GM19240 (cell line): ENCODE results near the gene BAD.
"Not testable (repeated sequence)": the region's sequence is repeated elsewhere in the genome, so short reads cannot be mapped to it uniquely, and the experiment has no call there.

ENCODE experiments used
- DNase-seq: peaks from one replicate; pipeline ENCODE4 v3.0.0; 2011; ENCODE audit warnings: low spot score; ENCODE audit not compliant: insufficient read length

BAD gene

DNA sequence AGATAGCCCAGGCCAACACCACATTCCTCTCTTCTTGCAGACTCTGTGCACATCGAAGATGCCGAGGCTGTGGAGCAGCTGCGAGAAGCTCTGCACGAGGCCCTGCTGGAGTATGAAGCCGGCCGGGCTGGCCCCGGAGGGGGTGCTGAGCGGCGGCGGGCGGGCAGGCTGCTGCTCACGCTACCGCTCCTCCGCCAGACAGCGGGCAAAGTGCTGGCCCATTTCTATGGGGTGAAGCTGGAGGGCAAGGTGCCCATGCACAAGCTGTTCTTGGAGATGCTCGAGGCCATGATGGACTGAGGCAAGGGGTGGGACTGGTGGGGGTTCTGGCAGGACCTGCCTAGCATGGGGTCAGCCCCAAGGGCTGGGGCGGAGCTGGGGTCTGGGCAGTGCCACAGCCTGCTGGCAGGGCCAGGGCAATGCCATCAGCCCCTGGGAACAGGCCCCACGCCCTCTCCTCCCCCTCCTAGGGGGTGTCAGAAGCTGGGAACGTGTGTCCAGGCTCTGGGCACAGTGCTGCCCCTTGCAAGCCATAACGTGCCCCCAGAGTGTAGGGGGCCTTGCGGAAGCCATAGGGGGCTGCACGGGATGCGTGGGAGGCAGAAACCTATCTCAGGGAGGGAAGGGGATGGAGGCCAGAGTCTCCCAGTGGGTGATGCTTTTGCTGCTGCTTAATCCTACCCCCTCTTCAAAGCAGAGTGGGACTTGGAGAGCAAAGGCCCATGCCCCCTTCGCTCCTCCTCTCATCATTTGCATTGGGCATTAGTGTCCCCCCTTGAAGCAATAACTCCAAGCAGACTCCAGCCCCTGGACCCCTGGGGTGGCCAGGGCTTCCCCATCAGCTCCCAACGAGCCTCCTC lies 31.4 kb upstream of the BAD start:
- DNase-seq: not testable (repeated sequence)

DNA sequence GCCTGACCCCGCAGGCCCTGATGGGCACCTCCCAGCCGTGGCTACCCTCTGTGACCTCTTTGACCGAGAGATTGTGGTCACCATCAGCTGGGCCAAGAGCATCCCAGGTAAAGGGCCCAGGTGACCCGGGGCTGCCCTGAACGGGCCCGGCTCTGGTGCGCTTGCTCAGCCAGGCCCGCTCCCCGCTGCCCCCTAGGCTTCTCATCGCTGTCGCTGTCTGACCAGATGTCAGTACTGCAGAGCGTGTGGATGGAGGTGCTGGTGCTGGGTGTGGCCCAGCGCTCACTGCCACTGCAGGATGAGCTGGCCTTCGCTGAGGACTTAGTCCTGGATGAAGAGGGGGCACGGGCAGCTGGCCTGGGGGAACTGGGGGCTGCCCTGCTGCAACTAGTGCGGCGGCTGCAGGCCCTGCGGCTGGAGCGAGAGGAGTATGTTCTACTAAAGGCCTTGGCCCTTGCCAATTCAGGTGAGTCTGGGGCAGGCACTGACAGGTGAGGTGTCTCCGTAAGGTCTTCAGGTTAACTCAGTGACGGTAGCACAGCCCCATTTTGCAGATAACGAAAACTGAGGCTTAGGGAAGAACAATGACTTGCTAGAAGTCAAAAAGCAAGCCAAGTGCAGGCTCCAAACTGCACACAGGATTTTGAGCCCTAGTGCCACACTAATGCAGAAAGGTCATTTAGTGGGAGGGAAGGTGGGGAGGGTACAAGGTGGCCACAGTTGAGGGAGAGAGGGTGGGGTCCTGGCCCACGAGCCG lies 30.5 kb upstream of the BAD start:
- no peak for DNase-seq

DNA sequence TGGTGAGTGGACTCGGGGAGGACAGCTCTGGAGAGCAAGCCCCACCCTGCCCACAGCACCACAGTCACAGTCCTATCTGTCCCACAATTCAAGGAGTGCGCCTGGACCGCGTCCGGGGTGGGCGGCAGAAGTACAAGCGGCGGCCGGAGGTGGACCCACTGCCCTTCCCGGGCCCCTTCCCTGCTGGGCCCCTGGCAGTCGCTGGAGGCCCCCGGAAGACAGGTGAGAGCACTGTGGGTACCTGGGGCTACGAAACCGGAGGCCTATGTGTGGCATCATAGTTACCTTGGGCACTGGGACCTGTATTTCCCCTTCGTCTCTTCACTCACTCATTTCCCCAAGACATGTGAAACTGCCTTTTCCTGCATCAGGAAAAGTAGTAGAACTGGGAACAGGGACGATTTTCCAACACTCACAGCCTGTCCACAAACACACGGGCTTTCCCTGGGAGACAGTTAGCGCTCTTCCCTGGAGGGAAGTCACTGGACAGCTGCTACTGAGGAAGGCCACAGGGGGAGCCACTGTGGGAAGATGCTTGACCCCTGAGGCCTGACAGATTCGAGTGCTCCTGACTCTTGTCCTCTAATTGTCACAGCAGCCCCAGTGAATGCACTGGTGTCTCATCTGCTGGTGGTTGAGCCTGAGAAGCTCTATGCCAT lies 29.8 kb upstream of the BAD start:
- DNase-seq: no peak

DNA sequence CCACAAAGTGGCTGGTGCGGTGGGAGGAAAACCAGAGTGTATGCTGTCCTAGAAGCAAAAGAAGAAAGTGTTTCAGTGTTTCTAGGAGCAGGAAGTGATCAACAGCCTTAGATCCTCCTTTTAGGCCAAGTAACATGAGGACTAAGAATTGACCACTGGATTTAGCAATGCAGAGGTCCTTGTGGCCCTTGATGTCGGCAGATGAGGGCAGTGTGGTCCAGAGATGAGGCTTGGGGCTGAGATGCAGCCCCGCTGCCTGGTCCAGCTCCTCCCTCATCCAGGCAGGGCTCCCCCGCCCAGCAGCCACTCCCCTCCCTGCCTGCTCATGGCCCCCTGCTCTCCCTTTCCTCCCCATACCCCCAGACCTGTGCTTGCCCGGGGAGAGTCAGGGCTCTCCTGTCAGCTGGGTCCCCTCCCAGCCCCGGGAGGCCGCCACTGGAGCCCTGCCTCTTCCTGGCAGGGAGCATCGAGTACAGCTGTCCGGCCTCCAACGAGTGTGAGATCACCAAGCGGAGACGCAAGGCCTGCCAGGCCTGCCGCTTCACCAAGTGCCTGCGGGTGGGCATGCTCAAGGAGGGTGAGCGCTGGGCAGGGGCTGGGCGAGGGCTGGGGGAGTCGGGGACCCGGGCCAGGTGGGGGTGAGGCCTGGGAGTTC lies 29.2 kb upstream of the BAD start:
- DNase-seq: no peak

DNA sequence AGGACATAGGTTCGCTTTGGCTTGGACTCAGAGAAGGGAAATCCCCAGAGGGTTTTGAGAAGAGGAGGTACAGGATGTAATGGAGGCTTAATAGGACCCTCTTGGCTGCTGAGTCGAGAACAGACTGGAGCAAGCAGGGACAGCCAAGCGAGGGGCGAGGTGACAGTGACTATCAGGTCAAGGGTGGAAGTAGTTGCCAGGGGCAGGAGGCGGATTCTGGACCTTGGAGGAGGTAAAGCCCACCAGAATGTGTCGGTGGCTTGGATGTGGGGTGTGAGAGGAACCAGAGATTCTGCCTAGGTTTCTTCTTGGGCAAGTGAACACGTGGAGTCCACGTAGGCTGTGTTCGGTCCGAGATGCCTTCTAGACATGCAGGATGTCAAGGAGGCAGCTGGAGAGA lies 28.5 kb upstream of the BAD start:
- DNase-seq: no peak

DNA sequence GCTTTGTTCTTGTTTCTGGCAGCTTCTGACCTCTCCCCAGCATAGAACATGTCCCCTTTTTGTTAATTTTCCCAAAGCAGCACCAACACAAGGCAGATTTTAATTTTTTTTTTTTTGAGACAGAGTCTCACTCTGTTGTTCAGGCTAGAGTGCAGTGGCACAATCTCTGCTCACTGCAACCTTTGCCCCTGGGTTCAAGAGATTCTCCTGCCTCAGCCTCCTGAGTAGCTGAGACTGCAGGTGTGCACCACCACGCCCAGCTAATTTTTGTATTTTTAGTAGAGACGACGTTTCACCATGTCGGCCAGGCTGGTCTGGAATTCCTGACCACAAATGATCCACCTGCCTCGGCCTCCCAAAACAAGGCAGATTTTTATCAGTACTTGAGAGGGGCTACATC lies 23.3 kb upstream of the BAD start:
- not testable (repeated sequence) for DNase-seq

DNA sequence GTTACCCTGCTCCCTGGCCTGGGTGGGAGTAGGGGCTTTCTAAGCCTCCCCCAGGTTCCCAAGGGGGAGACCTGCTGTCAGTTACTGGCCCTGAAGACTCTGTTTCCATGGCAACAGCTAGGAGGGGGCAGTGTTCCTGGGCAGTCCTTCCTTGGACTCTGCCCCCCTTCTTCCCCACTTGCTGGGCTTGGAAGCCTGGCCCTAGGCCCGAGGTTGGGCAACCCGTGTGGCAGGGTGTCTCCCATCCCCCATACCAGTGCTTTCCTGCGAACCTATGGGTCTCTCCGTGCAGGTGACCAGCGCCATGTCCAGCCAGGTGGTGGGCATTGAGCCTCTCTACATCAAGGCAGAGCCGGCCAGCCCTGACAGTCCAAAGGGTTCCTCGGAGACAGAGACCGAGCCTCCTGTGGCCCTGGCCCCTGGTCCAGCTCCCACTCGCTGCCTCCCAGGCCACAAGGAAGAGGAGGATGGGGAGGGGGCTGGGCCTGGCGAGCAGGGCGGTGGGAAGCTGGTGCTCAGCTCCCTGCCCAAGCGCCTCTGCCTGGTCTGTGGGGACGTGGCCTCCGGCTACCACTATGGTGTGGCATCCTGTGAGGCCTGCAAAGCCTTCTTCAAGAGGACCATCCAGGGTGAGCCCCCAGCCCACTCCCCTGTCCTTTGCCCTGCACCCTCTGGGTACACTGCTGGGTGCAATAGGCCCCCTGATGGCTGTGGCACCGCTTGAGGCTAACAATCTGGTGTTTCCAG lies 22.6 kb upstream of the BAD start:
- DNase-seq: no peak

DNA sequence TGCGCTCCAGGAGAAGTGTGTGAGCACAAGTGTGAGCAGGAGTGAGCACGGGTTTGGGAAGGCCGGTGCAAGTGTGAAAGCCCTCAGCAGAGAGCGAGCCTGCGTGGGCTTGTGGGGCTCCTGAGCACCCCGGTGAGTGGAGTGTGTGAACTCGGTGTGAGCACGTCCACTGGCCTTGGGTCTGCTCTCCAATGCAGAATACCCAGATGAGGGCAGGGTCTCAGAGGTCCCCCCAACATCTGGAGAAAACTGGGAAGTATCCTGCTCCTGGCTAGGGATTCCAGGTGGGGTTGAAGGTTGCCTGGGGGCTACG lies 22.1 kb upstream of the BAD start:
- no peak for DNase-seq

DNA sequence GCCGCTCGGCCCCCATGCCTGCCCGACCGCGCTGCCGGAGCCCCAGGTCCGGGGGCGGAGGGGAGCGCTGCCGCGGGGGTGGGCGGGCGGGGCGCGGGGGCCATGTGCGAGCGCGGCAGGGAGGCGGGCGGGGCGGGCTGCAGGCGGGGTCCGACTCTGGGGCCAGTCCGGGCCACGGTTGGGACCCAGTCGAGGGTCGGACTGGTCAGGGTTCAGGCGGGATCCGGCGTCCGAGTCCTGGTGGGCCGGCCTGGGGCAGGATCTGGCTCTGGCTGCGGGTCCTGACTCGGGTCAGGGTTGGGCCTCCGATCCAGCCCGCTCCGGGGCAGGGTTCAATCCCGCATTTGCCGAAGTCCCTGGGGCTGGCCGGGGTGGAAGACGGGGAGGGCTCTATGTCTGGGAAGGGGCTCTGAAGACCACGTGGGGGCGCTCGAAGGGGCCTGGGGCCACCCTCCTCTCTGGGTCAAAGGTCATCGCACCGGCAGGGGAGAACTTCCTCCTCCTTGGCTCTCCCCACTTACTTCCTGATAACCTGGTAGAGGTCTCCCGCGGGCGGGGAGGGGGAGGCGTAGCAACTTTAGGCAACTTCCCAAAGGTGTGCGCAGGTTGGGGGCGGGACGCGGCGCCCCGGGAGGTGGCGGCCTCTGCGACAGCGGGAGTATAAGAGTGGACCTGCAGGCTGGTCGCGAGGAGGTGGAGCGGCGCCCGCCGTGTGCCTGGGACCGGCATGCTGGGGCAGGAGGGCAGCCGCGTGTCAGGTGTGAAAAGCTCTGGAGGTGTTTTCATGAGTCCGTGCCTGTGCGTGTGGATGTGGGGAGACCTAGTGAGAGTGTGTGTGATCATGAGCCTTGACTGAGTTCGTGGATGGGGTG lies 21.5 kb upstream of the BAD start:
- DNase-seq: no peak

DNA sequence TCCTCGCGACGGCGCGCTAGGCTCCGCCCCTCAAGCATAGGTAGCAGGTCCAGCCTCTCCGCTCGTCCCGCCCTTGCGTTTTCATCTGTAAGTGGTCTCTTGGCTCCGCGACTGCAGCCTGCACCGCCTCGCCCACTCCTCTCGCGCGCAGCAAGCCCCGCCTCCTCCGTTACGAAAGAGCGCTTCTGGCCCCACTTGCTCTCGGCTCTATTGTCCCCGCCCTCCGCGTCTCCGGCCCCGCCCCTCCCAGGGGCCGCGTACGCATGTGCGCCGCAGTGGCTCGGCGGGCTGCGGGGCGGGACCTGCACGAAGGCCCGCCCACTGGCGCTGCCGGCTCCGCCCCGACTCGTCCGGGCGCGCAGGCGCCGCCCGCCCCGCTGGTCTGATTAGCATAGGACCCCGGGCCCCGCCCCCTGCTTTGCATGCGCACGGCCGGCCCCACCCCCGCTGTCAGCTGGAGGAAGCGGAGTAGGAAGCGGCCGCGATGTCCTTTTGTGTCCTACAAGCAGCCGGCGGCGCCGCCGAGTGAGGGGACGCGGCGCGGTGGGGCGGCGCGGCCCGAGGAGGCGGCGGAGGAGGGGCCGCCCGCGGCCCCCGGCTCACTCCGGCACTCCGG lies 20.7 kb upstream of the BAD start, which contains the start of gene ESRRA:
TSS of gene ESRRA (plus strand) at position 450 of the 616 bp plus-strand sequence. CDS start 1,656 bp downstream, outside the sequence.
- peak; percentile 95 for DNase-seq

DNA sequence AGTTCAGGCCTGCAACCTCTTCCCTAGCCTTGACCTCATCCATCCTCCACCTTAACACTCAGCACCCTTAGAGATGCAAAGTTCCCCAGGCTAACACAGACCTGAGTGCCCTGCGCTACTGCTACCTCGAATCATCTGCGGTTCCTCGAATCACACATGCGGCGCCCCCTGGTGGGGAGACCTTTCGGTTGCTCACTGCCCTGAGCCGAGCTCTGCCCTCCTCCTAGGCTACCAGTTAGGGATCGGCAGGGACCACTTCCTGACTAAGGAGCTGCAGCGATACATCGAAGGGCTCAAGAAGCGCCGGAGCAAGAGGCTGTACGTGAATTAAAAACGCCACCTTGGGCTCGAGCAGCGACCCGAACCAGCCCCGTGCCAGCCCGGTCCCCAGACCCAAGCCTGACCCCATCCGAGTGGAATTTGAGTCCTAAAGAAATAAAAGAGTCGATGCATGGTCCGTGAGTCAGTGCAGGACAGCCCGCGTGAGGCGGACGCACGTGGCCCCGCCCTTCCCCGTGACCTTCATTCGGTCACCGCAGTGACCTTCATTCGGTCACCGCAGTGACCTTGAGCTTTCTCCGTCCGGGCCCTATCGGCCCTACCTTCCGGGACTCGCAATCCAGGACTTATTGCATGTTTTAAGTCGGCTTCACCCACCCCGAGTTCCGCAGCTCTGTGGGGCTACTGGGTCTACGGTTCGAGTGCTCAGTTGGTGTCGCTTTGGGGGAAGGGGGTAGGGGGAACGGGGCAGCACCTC lies 20.0 kb upstream of the BAD start:
- DNase-seq: peak; percentile 93

DNA sequence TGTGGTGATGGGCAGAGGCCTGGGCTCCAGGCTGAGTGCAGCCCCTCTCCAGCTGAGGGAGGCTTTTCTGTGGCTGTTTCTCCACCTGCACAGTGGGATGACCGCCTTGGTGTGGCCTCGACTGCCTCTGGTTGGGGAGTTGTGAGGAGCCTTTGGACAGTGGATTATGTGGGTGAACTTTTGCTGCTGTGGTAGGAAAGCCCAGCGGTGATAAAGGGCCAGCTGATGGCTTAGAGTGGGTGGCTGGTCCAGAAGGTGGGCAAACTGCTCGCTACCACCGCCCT lies 19.5 kb upstream of the BAD start:
- no peak for DNase-seq

DNA sequence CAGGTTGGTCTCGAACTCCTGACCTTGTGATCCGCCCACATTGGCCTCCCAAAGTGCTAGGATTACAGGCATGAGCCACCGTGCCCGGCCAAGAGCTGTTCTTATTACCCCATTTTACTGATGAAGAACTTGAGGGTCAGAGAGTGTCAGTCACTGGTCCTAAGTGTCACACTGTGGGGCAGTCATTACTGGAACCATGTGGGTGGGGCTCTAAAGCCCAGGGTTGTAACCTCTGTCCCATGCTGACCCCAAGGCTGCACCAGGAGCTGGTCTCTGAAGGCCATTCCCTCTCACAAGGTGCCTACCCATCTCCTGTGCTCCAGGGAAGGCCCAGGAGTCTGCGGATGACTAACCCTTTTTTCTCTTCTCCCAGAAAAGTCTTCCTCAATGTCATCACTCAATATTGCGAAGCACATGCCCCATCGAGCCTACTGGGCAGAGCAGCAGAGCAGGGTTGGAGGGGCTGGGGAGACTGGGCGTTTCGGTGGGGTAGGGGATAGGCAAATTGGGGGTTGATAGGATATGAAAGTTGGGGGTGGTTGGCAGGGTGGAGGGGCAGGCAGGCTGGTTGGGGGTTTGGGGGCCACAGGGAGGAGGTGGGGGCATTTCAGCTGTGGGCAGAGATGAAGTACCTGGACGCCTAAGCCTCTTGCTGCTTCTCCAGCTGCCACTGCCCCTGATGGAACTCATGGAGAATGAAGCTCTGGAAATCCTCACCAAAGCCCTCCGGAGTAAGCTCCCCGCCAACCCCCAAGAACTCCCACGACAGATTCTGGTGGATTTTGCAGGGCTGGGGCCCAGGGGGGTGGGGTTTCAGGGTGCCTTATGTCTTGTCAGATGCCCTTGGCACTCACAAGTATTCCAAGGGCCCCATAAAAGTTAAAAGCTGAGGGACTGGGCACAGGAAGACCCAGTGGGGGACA lies 18.9 kb upstream of the BAD start:
- no peak for DNase-seq

DNA sequence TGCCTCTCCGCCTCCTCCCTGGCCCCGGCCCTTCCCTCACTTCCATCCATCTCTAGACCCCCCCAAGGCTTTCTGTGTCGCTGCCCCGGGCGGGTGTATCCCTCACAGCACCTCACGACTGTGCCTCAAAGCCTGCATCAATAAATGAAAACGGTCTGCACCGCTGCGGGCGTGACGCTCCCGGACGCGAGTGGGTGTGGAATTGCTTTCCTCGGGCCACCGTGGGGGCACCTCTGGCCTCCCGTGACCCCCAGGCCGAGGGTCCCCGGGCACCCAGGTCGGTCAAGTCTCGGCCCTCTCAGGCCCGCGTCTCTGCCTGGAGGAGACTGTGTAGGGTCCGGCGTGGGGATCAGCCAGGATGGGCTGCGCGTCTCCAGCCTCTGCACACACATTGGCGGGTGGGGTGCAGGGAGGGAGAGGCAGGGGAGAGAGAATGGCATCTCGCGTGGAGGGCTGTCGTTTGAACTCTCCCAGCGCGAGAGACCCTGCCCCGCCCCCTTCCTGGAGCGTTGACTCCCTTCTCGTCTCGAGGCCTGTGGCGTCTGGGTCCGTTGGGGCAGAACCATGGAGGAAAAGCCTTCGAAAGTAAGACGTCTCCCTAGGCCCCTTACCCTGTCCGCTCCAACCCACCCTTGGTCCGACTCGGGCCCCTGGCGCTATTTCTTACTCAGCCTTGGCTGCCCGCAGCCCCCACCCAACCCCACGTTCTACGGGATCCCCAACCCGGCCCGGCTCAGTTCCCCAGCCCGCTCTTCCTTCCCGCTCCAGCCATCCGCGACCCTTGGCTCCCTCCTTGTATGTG lies 15.6 kb upstream of the BAD start, which contains the start of gene CATSPERZ:
TSS of gene CATSPERZ (plus strand) at position 512 of the 802 bp plus-strand sequence. CDS start at position 565, 53 bp downstream.
- DNase-seq: no peak

DNA sequence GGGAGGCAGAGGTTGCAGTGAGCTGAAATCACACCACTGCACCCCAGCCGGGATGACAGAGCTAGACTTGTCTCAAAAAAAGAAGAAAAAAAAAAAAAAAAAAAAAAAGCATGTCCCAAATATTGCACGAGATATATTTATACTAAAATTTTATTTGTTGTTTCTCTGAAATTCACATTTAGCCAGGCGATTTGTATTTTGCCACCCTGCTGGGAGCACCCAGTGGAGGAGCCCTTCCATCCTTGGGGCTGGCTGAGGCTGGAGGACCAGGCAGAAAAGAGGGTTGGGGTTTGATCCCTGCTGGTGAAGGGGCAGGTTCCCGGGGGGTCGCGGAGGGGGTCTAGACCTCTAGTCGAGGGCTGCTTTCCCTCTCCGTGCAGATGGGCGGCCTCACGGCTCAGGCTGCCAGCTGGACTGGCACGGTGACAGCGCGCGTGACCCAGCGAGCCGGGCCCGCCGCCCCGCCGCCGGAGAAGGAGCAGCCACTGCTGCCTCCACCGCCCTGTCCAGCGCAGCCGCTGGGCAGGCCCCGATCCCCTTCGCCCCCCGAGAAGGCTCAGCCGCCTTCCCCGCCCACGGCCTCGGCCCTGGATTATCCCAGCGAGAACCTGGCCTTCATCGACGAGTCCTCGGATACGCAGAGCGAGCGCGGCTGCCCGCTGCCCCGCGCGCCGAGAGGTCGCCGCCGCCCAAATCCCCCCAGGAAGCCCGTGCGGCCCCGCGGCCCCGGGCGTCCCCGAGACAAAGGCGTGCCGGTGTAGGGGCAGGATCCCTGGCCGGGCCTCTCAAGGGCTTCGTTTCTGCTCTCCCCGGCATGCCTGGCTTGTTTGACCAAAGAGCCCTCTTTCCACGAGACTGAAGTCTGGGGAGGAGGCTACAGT lies 14.7 kb upstream of the BAD start:
- no peak for DNase-seq
